ELR (cell line): ENCODE results near the gene HMOX1.
"Not testable (repeated sequence)": the region's sequence is repeated elsewhere in the genome, so short reads cannot be mapped to it uniquely, and the experiment has no call there.

ENCODE experiments used
- DNase-seq: peaks from one replicate; pipeline ENCODE4 v3.0.0-alpha.2; 2015; ENCODE audit warnings: low read depth

HMOX1 gene

DNA sequence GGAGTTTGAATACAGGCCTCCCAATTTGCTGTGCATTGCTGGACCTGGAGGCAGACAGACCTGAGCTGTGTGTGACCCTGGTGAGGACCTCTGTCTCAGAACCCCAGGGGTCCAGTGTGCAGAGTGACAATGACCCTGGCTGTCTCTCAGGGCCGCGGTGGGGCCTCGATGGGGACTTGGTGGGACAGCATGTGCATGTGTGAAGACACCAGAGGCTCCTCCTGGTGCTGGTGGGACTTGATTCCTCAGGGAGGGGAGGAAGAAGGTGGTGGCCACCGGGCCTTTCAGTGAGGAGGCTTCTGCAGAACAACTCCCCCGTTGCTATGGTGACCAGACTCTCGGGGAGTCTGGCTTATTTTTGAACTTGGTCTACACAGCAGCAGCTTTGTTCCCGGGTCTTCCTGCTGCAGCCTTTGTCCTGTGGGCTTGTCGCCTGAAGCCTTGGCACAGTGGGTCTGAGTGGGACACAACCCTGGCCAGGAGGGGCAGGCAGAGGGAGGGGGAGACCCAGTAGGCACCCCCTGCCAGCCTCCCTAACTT, 54.4 kb downstream of the HMOX1 start:
- DNase-seq = no peak

DNA sequence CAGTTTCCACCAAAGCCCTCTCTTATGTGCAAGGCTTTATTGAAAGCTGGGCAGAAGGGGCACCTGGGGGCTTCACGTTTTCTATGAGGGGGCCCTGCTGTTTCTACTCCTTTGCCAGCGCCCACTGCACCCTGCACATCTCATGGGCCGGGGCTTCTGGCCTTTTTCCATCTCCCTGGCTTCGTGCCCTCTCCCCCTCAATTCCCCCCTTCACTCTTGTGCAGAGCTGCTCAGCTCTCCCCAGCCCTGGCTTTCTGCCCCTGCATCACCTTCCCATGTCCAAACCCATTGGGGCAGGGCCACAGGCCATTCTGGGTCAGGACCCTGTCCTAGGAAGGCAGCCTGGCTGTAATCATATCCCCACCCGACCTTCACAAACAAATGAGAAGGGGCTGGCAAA, 55.5 kb downstream of the HMOX1 start:
- no peak for DNase-seq

DNA sequence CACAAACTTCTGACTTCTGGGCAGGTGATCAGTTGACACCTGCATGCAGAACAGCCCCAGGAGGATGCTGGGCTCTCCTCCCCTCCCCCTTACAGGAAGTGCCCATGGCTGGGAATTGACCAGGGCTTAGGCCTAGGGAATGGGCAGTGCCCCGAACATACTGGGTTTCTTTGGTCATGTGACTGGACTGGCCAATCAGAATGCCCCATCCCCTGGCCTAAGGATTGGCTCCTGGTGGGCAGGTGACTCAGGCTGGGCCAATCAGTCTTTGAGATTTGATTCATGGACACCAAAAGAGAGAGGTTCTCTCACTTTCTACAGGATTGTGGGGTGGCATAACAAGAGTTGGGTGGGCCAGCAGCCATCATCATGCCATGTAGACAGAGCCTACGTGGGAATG, 56.2 kb downstream of the HMOX1 start:
- peak; percentile 44 for DNase-seq

DNA sequence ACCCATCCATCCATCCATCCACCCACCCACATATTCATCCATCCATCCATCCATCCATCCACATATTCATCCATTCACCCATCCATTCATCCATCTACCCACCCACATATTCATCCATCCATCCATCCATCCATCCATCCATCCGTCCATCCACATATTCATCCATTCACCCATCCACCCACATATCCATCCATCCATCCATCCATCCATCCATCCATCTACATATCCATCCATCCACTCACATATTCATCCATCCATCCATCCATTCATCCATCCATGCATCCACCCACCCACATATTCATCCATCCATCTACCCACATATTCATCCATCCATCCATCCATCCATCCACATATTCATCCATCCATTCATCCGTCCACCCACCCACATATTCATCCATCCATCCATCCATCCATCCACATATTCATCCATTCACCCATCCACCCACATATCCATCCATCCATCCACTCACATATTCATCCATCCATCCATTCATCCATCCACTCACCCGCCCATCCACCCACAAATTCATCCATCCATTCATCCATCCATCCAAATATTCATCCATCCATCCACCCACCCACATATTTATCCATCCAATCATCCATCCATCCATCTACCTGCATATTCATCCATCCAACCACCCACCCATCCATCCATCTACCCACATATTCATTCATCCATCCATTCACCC, 57.9 kb downstream of the HMOX1 start:
- not testable (repeated sequence) for DNase-seq

DNA sequence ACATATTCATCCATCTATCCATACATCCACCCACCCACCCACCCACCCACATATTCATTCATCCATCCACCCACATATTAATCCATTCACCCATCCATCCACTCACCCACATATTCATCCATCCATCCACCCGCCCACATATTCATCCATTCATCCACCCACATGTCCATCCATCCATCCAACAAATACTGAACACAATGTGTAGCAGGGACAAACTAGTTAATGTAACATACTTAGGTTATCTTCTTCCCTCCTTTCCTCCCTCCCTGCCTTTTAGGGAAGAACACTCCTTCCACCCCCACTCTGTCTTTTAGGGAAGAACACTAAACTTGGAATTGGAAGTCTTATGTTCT, 58.4 kb downstream of the HMOX1 start:
- DNase-seq = no peak

DNA sequence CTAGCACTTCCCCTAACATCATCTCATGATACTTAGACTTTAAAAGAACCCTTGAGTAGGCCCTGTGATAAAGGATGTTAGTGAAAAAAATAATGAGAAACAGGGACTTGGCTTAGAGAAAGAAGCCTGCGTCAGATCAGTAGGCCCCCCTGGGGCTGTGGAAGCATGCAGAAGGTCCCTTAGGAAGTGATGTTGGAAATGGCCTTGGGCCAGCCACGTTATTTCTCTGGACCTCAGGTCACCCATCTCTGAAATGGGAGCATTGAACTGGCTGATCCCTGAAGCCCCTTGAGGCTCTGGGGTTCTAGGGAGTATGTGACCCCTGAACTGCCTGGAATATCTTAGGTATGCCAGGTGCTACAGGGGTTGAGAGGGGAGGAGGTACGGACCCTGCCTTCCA, 59.2 kb downstream of the HMOX1 start:
- DNase-seq = no peak

DNA sequence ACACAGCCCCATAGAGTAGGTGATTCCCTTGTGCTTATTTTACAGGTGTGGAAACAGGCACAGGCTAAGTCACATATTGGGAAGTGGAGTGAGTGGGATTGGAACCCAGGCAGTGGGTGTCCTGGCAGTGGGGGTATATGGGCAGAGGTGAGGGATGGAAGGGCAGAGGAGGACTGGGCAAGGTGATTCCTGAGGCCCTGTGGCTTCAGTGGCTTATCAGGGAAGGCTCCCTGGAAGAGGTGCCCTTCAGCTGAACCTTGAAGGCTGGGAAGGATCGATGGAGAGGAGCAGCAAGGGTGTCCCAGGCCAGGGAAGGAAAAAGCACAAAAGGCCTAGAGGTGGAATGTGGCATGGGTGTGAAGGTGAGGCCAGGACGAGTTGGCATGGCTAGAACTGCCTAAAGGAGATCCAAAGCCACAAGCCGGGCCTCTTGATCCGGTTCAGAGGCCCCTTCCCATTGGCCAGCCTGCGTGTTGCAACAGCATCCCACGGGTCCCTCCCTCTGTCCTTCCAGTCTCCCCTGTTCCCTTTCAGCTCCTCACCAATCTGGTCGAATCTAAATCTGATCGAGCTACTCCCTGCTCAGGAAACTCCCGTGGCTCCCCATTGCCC, 60.7 kb downstream of the HMOX1 start:
- no peak for DNase-seq

DNA sequence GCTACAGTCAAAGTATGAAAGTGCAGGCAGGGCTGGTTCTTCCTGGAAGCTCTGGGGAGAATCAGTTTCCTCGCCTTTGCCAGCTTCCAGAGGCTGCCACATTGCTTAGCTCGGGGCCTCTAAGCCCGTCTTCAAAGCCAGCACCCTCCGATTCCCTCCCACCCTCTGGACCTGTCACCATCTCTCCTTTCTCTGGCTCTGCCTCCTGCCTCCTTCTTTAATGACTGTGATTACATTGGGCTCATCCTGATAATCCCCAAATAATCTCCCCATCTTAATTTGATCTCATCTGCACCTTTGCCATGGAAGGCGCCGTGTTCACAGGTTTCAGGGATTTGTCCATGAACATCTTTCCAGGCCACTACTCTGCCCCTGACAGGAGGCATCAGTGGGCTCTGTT, 61.6 kb downstream of the HMOX1 start:
- no peak for DNase-seq

DNA sequence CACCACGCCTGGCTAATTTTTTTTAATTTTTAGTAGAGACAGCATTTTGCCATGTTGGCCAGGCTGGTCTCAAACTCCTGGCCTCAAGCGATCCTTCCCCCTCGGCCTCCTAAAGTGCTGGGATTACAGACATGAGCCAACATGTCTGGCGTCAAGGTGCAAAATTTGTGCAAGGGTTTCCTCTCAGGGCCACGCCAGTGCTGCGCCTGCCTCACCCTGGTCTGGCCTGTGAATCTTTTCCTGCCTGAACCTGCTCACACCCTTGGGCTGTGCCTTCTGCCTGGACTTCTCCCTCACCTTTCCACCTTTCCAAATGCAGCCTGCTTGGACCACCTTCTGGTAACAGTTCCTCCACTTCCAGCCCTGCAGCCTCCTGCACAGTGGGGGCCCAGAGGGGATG, 62.4 kb downstream of the HMOX1 start:
- DNase-seq = no peak
